ELF-1 (cell line): ENCODE data around the gene KCNC3.

Experiments used
- DNase-seq: peaks from one replicate; pipeline ENCODE4 v3.0.0-alpha.2; 2016; ENCODE audit warnings: low read depth, low spot score

The KCNC3 gene

GRCh38 chr19:50311723-50312635 is 17.2 kb downstream of the KCNC3 start:
- peak; percentile 51 for DNase-seq

- DNase-seq = no peak
Observed at GRCh38 chr19:50310759-50311465, 18.3 kb downstream of the KCNC3 start.

GRCh38 chr19:50309396-50310125 is 19.6 kb downstream of the KCNC3 start:
- DNase-seq = no peak

GRCh38 chr19:50308991-50309390 is 20.2 kb downstream of the KCNC3 start:
- no peak for DNase-seq

GRCh38 chr19:50303558-50303957 is 25.6 kb downstream of the KCNC3 start:
- DNase-seq = no peak

- no peak for DNase-seq
Observed at GRCh38 chr19:50301607-50301971, 27.6 kb downstream of the KCNC3 start.

GRCh38 chr19:50300814-50301606 is 28.2 kb downstream of the KCNC3 start:
- no peak for DNase-seq

- DNase-seq = no peak
Observed at GRCh38 chr19:50300051-50300450, 29.1 kb downstream of the KCNC3 start.

GRCh38 chr19:50293263-50294004 is 35.7 kb downstream of the KCNC3 start:
- peak; percentile 52 for DNase-seq

GRCh38 chr19:50292216-50292827 is 36.9 kb downstream of the KCNC3 start:
- DNase-seq = no peak

- DNase-seq = peak; percentile 32
Observed at GRCh38 chr19:50290775-50291174, 38.4 kb downstream of the KCNC3 start.

- no peak for DNase-seq
Observed at GRCh38 chr19:50290011-50290410, 39.2 kb downstream of the KCNC3 start.

- no peak for DNase-seq
Observed at GRCh38 chr19:50288954-50289353, 40.2 kb downstream of the KCNC3 start.

- DNase-seq = no peak
Observed at GRCh38 chr19:50287331-50287730, 41.8 kb downstream of the KCNC3 start.

GRCh38 chr19:50286443-50286842 is 42.7 kb downstream of the KCNC3 start:
- DNase-seq = no peak

GRCh38 chr19:50285833-50286232 is 43.3 kb downstream of the KCNC3 start:
- no peak for DNase-seq

GRCh38 chr19:50281491-50281890 is 47.7 kb downstream of the KCNC3 start:
- no peak for DNase-seq

- DNase-seq = no peak
Observed at GRCh38 chr19:50280983-50281382, 48.2 kb downstream of the KCNC3 start.

GRCh38 chr19:50280074-50280473 is 49.1 kb downstream of the KCNC3 start:
- DNase-seq = no peak

GRCh38 chr19:50277966-50278580 is 51.1 kb downstream of the KCNC3 start:
- no peak for DNase-seq
